GM19025 (cell line): ENCODE measurements around the gene FGF14.

Source experiments
- ATAC-seq: cut with Tn5 transposase; IDR thresholded peaks from one replicate; pipeline ENCODE4 v1.9.1; 2021; ENCODE audit warnings: mild to moderate bottlenecking, low read depth, moderate library complexity; ENCODE audit not compliant: unreplicated experiment

FGF14 gene

GRCh38 chr13:101946401-101946800 lies 455.4 kb downstream of the FGF14 start:
- ATAC-seq = no peak

GRCh38 chr13:101945435-101945834 lies 456.4 kb downstream of the FGF14 start:
- no peak for ATAC-seq

- no peak for ATAC-seq
Observed at GRCh38 chr13:101944521-101944920, 457.3 kb downstream of the FGF14 start.

GRCh38 chr13:101942535-101943157 lies 459.2 kb downstream of the FGF14 start:
- no peak for ATAC-seq

- no peak for ATAC-seq
Observed at GRCh38 chr13:101942038-101942437, 459.8 kb downstream of the FGF14 start.

GRCh38 chr13:101941095-101941783 lies 460.6 kb downstream of the FGF14 start:
- no peak for ATAC-seq

- no peak for ATAC-seq
Observed at GRCh38 chr13:101939370-101939769, 462.5 kb downstream of the FGF14 start.

- no peak for ATAC-seq
Observed at GRCh38 chr13:101935828-101936227, 466.0 kb downstream of the FGF14 start.

GRCh38 chr13:101931186-101931585 lies 470.7 kb downstream of the FGF14 start:
- ATAC-seq = no peak

GRCh38 chr13:101930331-101930730 lies 471.5 kb downstream of the FGF14 start:
- ATAC-seq = no peak

GRCh38 chr13:101925731-101926130 lies 476.1 kb downstream of the FGF14 start:
- no peak for ATAC-seq

- no peak for ATAC-seq
Observed at GRCh38 chr13:101919541-101920181, 482.2 kb downstream of the FGF14 start.

GRCh38 chr13:101917833-101918661 lies 483.8 kb downstream of the FGF14 start:
- no peak for ATAC-seq

- no peak for ATAC-seq
Observed at GRCh38 chr13:101917475-101917810, 484.4 kb downstream of the FGF14 start.

GRCh38 chr13:101916775-101917474 lies 484.9 kb downstream of the FGF14 start:
- no peak for ATAC-seq

GRCh38 chr13:101916108-101916774 lies 485.6 kb downstream of the FGF14 start:
- ATAC-seq = no peak

GRCh38 chr13:101915755-101916107 lies 486.1 kb downstream of the FGF14 start:
- ATAC-seq = no peak

- ATAC-seq = no peak
Observed at GRCh38 chr13:101915331-101915730, 486.5 kb downstream of the FGF14 start.

- no peak for ATAC-seq
Observed at GRCh38 chr13:101911752-101912151, 490.1 kb downstream of the FGF14 start.

- ATAC-seq = no peak
Observed at GRCh38 chr13:101903890-101904289, 498.0 kb downstream of the FGF14 start.
